Measurements from ENCODE around the gene SLC35F6.

Gene SLC35F6

GRCh38 chr2:26764078-26764887 is at the start of gene SLC35F6:
TSS of gene SLC35F6 (plus strand) at chr2:26764284. CDS start at chr2:26764350, 66 bp downstream.
- Histone ChIP-seq H3K4me1 (ENCODE audit: control insufficient read depth, insufficient read depth, low read length) (peaks cover 43% of the 10 kb centered on the region), H3K9me3 (ENCODE audit: control insufficient read depth, low read length) (no peaks in the 10 kb centered on the region), H3K4me3 (ENCODE audit: low read length) (peak within 1 kb of the TSS; percentile 99), H3K9ac (ENCODE audit: low read length) (peak within 1 kb of the TSS; percentile 99), H3K27me3 (ENCODE audit: control insufficient read depth, insufficient read depth, low read length) (no peaks in the 10 kb centered on the region), H3K36me3 (ENCODE audit: control insufficient read depth, insufficient read depth, low read length) (no peaks in the 10 kb centered on the region)

GRCh38 chr2:26715528-26716270 is 48.4 kb upstream of the SLC35F6 start:
- no peak overlapping the region for H3K4me3 ChIP-seq (ENCODE audit: low read length)
- no peaks in the 10 kb centered on the region for H3K36me3 ChIP-seq (ENCODE audit: control insufficient read depth, insufficient read depth, low read length)
- H3K4me1 ChIP-seq (ENCODE audit: control insufficient read depth, insufficient read depth, low read length), result peaks cover 16% of the 10 kb centered on the region
- no peaks in the 10 kb centered on the region for H3K9me3 ChIP-seq (ENCODE audit: control insufficient read depth, low read length)
- no peaks in the 10 kb centered on the region for H3K27me3 ChIP-seq (ENCODE audit: control insufficient read depth, insufficient read depth, low read length)
- H3K9ac ChIP-seq (ENCODE audit: low read length), result no peak overlapping the region

- H3K4me3 ChIP-seq (ENCODE audit: low read length), result no peak overlapping the region
- no peaks in the 10 kb centered on the region for H3K9me3 ChIP-seq (ENCODE audit: control insufficient read depth, low read length)
- H3K4me1 ChIP-seq (ENCODE audit: control insufficient read depth, insufficient read depth, low read length), result peaks cover 22% of the 10 kb centered on the region
- H3K27me3 ChIP-seq (ENCODE audit: control insufficient read depth, insufficient read depth, low read length), result no peaks in the 10 kb centered on the region
- H3K36me3 ChIP-seq (ENCODE audit: control insufficient read depth, insufficient read depth, low read length), result no peaks in the 10 kb centered on the region
- H3K9ac ChIP-seq (ENCODE audit: low read length), result no peak overlapping the region
Measured at GRCh38 chr2:26716340-26716739, 47.7 kb upstream of the SLC35F6 start.

- no peaks in the 10 kb centered on the region for H3K27me3 ChIP-seq (ENCODE audit: control insufficient read depth, insufficient read depth, low read length)
- no peaks in the 10 kb centered on the region for H3K9me3 ChIP-seq (ENCODE audit: control insufficient read depth, low read length)
- H3K4me1 ChIP-seq (ENCODE audit: control insufficient read depth, insufficient read depth, low read length), result peaks cover 26% of the 10 kb centered on the region
- no peak overlapping the region for H3K4me3 ChIP-seq (ENCODE audit: low read length)
- no peaks in the 10 kb centered on the region for H3K36me3 ChIP-seq (ENCODE audit: control insufficient read depth, insufficient read depth, low read length)
- no peak overlapping the region for H3K9ac ChIP-seq (ENCODE audit: low read length)
Measured at GRCh38 chr2:26716769-26717168, 47.3 kb upstream of the SLC35F6 start.

- H3K27me3 ChIP-seq (ENCODE audit: control insufficient read depth, insufficient read depth, low read length), result no peaks in the 10 kb centered on the region
- no peaks in the 10 kb centered on the region for H3K36me3 ChIP-seq (ENCODE audit: control insufficient read depth, insufficient read depth, low read length)
- H3K9me3 ChIP-seq (ENCODE audit: control insufficient read depth, low read length), result no peaks in the 10 kb centered on the region
- H3K4me3 ChIP-seq (ENCODE audit: low read length), result no peak overlapping the region
- peaks cover 32% of the 10 kb centered on the region for H3K4me1 ChIP-seq (ENCODE audit: control insufficient read depth, insufficient read depth, low read length)
- H3K9ac ChIP-seq (ENCODE audit: low read length), result no peak overlapping the region
Measured at GRCh38 chr2:26717362-26717761, 46.7 kb upstream of the SLC35F6 start.

GRCh38 chr2:26718949-26719686 is 45.0 kb upstream of the SLC35F6 start:
- Histone ChIP-seq H3K27me3 (ENCODE audit: control insufficient read depth, insufficient read depth, low read length) (no peaks in the 10 kb centered on the region), H3K36me3 (ENCODE audit: control insufficient read depth, insufficient read depth, low read length) (no peaks in the 10 kb centered on the region), H3K4me1 (ENCODE audit: control insufficient read depth, insufficient read depth, low read length) (peaks cover 50% of the 10 kb centered on the region), H3K4me3 (ENCODE audit: low read length) (no peak overlapping the region), H3K9ac (ENCODE audit: low read length) (no peak overlapping the region), H3K9me3 (ENCODE audit: control insufficient read depth, low read length) (no peaks in the 10 kb centered on the region)

GRCh38 chr2:26720322-26721114 is 43.6 kb upstream of the SLC35F6 start:
- Histone ChIP-seq H3K9ac (ENCODE audit: low read length) (peak overlapping the region; percentile 38), H3K4me3 (ENCODE audit: low read length) (no peak overlapping the region), H3K4me1 (ENCODE audit: control insufficient read depth, insufficient read depth, low read length) (peaks cover 64% of the 10 kb centered on the region), H3K27me3 (ENCODE audit: control insufficient read depth, insufficient read depth, low read length) (no peaks in the 10 kb centered on the region), H3K36me3 (ENCODE audit: control insufficient read depth, insufficient read depth, low read length) (no peaks in the 10 kb centered on the region), H3K9me3 (ENCODE audit: control insufficient read depth, low read length) (no peaks in the 10 kb centered on the region)

- Histone ChIP-seq H3K9ac (ENCODE audit: low read length) (peak overlapping the region; percentile 38), H3K4me1 (ENCODE audit: control insufficient read depth, insufficient read depth, low read length) (peaks cover 66% of the 10 kb centered on the region), H3K4me3 (ENCODE audit: low read length) (no peak overlapping the region)
Measured at GRCh38 chr2:26721115-26722032, 42.7 kb upstream of the SLC35F6 start.

GRCh38 chr2:26722328-26722727 is 41.8 kb upstream of the SLC35F6 start:
- Histone ChIP-seq H3K9ac (ENCODE audit: low read length) (no peak overlapping the region), H3K4me1 (ENCODE audit: control insufficient read depth, insufficient read depth, low read length) (peaks cover 66% of the 10 kb centered on the region)

More at GRCh38 chr2:26721115-26722032, 42.7 kb upstream of the SLC35F6 start:
- H3K9me3 ChIP-seq (ENCODE audit: control insufficient read depth, low read length), result no peaks in the 10 kb centered on the region
- H3K27me3 ChIP-seq (ENCODE audit: control insufficient read depth, insufficient read depth, low read length), result no peaks in the 10 kb centered on the region
- H3K36me3 ChIP-seq (ENCODE audit: control insufficient read depth, insufficient read depth, low read length), result no peaks in the 10 kb centered on the region

GRCh38 chr2:26722911-26723310 is 41.2 kb upstream of the SLC35F6 start:
- H3K4me1 ChIP-seq (ENCODE audit: control insufficient read depth, insufficient read depth, low read length), result peaks cover 66% of the 10 kb centered on the region
- no peak overlapping the region for H3K4me3 ChIP-seq (ENCODE audit: low read length)
- no peaks in the 10 kb centered on the region for H3K36me3 ChIP-seq (ENCODE audit: control insufficient read depth, insufficient read depth, low read length)
- H3K9me3 ChIP-seq (ENCODE audit: control insufficient read depth, low read length), result no peaks in the 10 kb centered on the region
- H3K27me3 ChIP-seq (ENCODE audit: control insufficient read depth, insufficient read depth, low read length), result no peaks in the 10 kb centered on the region
- no peak overlapping the region for H3K9ac ChIP-seq (ENCODE audit: low read length)

More at GRCh38 chr2:26722328-26722727, 41.8 kb upstream of the SLC35F6 start:
- Histone ChIP-seq H3K36me3 (ENCODE audit: control insufficient read depth, insufficient read depth, low read length) (no peaks in the 10 kb centered on the region), H3K4me3 (ENCODE audit: low read length) (no peak overlapping the region), H3K27me3 (ENCODE audit: control insufficient read depth, insufficient read depth, low read length) (no peaks in the 10 kb centered on the region), H3K9me3 (ENCODE audit: control insufficient read depth, low read length) (no peaks in the 10 kb centered on the region)
